ENCODE data around the gene CSF2. TPM values are rescaled to one million over a fixed set of nuclear protein-coding genes. Genes with fewer than 3 reads are reported as not detected.

CSF2 gene
- total RNA-seq, 2 donors from 2014 or later, result not detected

DNA sequence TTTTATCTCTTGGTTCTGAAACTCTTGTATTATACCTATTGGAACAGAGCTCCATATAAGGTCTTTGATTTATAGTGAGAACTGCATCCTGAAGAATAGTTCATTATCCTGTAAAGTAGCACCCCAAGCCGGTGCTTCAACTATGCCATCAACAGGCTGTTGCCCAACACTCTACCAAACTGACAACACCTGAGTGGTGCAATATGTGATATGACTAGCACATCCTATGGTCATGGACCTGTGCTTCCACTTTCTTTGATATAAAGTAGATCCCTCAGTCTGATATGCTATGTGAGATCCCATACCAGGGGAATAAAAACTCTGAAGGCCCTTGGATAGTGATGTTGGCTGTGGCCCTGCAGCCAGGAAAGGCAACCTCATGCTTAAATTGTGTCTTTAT is 15.8 kb downstream of the CSF2 start:
- DNase-seq (ENCODE audit: low spot score), result no peak
- TF ChIP-seq, protein P1, sequence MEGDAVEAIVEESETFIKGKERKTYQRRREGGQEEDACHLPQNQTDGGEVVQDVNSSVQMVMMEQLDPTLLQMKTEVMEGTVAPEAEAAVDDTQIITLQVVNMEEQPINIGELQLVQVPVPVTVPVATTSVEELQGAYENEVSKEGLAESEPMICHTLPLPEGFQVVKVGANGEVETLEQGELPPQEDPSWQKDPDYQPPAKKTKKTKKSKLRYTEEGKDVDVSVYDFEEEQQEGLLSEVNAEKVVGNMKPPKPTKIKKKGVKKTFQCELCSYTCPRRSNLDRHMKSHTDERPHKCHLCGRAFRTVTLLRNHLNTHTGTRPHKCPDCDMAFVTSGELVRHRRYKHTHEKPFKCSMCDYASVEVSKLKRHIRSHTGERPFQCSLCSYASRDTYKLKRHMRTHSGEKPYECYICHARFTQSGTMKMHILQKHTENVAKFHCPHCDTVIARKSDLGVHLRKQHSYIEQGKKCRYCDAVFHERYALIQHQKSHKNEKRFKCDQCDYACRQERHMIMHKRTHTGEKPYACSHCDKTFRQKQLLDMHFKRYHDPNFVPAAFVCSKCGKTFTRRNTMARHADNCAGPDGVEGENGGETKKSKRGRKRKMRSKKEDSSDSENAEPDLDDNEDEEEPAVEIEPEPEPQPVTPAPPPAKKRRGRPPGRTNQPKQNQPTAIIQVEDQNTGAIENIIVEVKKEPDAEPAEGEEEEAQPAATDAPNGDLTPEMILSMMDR (IDR thresholded peaks at IDR 0.05), result no peak
- H3K36me3 ChIP-seq, result no peaks in the 10 kb centered on the region
- H3K27me3 ChIP-seq (replicated peaks; ENCODE audit: insufficient read depth), result no peaks in the 10 kb centered on the region
- no peak overlapping the region for H3K27ac ChIP-seq
- H3K4me1 ChIP-seq (ENCODE audit: control insufficient read depth in 1 of 2, low read depth in 2 of 2), result peaks cover 7 to 26% of the 10 kb centered on the region in 2 donors
- no peak for ATAC-seq (ENCODE audit: insufficient number of reproducible peaks, low FRiP score, low read depth)
- H3K4me3 ChIP-seq, result no peak overlapping the region
- no peaks in the 10 kb centered on the region for H3K9me3 ChIP-seq

DNA sequence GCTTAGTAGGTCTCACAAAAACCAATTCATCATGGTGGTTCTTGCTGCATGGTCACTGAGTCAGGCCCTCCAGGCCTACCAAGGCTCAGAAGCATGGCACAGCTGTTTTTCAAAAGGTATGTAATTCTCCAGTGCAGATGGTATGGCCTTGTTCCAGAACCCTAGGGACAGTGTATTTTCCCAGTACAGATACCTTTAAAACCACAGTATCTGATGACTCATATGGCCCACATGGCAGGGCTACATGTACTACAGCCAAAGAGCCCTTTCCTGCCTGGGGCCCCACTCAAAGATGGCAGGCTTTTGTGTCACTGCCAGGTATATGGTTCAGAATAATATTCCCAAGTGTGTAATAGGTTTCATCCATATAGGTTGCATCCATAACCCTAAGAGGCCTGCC is 16.5 kb downstream of the CSF2 start:
- peaks cover 7 to 24% of the 10 kb centered on the region in 2 donors for H3K4me1 ChIP-seq (ENCODE audit: control insufficient read depth in 1 of 2, low read depth in 2 of 2)
- TF ChIP-seq, protein P1 (IDR thresholded peaks at IDR 0.05), result no peak
- no peaks in the 10 kb centered on the region for H3K9me3 ChIP-seq
- H3K27me3 ChIP-seq (replicated peaks; ENCODE audit: insufficient read depth), result no peaks in the 10 kb centered on the region
- DNase-seq (ENCODE audit: low spot score) (no peak), ATAC-seq (ENCODE audit: insufficient number of reproducible peaks, low FRiP score, low read depth) (no peak)
- H3K27ac ChIP-seq, result no peak overlapping the region
- H3K36me3 ChIP-seq, result no peaks in the 10 kb centered on the region
- H3K4me3 ChIP-seq, result no peak overlapping the region

DNA sequence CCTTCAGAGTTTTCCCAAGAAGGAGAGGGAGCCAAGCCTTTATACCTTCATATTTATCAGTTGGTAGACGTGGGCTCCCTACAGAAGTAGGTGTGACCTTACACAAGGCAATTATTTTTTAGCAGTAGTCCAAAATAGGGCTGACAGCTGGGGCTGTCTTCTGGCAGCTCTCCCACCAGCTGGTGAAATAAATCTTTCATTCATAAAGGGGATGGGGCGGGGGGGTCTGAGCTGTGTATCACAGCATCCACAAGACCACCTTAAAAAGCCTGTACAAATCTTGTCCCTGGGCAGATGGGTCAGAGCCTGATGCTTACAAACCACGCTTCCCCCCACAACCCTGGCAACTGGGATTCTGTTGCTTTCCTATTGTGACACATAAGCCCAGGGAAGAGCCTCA is 19.7 kb downstream of the CSF2 start:
- no peak overlapping the region for H3K4me3 ChIP-seq
- TF ChIP-seq, protein P1 (IDR thresholded peaks at IDR 0.05), result no peak
- no peak overlapping the region for H3K27ac ChIP-seq
- no peaks in the 10 kb centered on the region for H3K27me3 ChIP-seq (replicated peaks; ENCODE audit: insufficient read depth)
- DNase-seq (ENCODE audit: low spot score) (no peak), ATAC-seq (ENCODE audit: insufficient number of reproducible peaks, low FRiP score, low read depth) (no peak)
- peaks cover 0 to 1% of the 10 kb centered on the region in 2 donors for H3K4me1 ChIP-seq (ENCODE audit: control insufficient read depth in 1 of 2, low read depth in 2 of 2)
- H3K36me3 ChIP-seq, result no peaks in the 10 kb centered on the region
- no peaks in the 10 kb centered on the region for H3K9me3 ChIP-seq

DNA sequence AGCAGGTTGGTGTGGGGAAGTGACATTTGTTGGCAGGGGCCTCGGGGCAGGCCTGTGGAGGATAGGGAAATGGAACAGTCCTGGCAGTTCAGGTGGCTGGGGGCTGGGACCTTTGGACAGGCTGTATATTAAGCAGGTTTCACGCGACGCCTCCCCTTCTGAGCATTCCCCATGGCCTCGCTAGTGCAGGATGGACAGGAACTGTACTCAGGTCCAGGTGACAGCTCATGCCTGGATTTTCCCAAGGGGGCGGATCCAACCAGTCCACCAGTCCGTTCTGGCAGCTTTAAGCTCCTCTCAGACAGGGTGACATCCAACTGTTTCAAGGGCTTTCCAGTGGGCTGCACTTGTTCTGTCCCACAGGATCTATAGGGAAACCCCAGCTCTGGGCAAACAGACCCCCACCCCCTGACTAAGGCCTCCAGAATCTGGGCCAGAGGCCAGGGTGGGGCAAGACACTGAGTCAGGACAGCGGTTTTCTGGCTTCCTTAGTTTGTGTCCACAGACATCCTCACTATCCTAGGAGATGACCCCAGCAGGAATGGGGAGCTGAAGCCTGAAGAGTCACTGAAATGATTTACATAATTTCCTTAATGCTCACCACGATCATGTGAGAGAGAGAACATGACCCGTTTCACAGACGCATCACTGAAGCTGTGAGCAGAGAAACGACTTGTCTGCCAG is 20.9 kb downstream of the CSF2 start:
- no peak for DNase-seq (ENCODE audit: low spot score)

DNA sequence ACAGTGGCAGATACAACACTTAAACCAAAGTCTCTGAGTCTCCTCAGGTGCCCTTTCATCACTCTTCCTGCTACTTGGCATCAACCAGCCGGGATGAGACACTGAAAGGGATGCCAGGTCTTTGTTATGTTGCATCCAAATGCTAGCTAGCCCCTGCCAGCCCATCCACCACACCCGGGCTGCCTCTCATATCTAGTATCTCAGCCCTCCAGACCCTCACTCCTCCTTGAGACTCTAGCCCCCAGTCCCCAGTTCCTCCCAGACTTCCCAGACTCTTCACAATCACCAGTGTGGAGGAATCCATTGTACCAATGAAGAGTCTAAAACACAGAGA is 21.5 kb downstream of the CSF2 start:
- Histone ChIP-seq H3K27me3 (replicated peaks; ENCODE audit: insufficient read depth) (no peaks in the 10 kb centered on the region), H3K4me1 (ENCODE audit: control insufficient read depth in 1 of 2, low read depth in 2 of 2) (peaks cover 0 to 9% of the 10 kb centered on the region in 2 donors), H3K4me3 (no peak overlapping the region), H3K9me3 (no peaks in the 10 kb centered on the region), H3K27ac (no peak overlapping the region), H3K36me3 (no peaks in the 10 kb centered on the region)
- DNase-seq (ENCODE audit: low spot score), result no peak
- ATAC-seq (ENCODE audit: insufficient number of reproducible peaks, low FRiP score, low read depth), result no peak
- TF ChIP-seq, protein P1 (IDR thresholded peaks at IDR 0.05), result no peak

More for the DNA sequence above, 20.9 kb downstream of the CSF2 start:
- no peaks in the 10 kb centered on the region for H3K9me3 ChIP-seq
- ATAC-seq (ENCODE audit: insufficient number of reproducible peaks, low FRiP score, low read depth), result no peak
- H3K36me3 ChIP-seq, result no peaks in the 10 kb centered on the region
- no peaks in the 10 kb centered on the region for H3K27me3 ChIP-seq (replicated peaks; ENCODE audit: insufficient read depth)
- H3K27ac ChIP-seq, result no peak overlapping the region
- TF ChIP-seq, protein P1 (IDR thresholded peaks at IDR 0.05), result no peak
- peaks cover 0 to 9% of the 10 kb centered on the region in 2 donors for H3K4me1 ChIP-seq (ENCODE audit: control insufficient read depth in 1 of 2, low read depth in 2 of 2)
- H3K4me3 ChIP-seq, result no peak overlapping the region
